H7 (cell line): ENCODE results near the gene ADCY10. TPM values are rescaled to one million over a fixed set of nuclear protein-coding genes. Genes with fewer than 3 reads are reported as not detected.

ENCODE experiments used
- DNase-seq: peaks from one replicate; pipeline ENCODE4 v3.0.0; 2012
- H3K27me3 ChIP-seq: 2 replicates; pipeline ENCODE4 v1.6.0; 2011; ENCODE audit warnings: mild to moderate bottlenecking, low read length; ENCODE audit not compliant: control insufficient read depth, insufficient read depth
- H3K36me3 ChIP-seq: replicated peaks from 2 replicates; pipeline ENCODE4 v1.5.1; 2011; ENCODE audit warnings: low read length; ENCODE audit not compliant: control insufficient read depth, insufficient read depth
- H3K4me3 ChIP-seq: 2 replicates; pipeline ENCODE4 v1.5.1; 2011; ENCODE audit warnings: low read depth, mild to moderate bottlenecking, control low read depth, low read length, moderate library complexity; ENCODE audit not compliant: insufficient read depth
- total RNA-seq: library from RNA; depleted of rRNA; stranded (reverse); fragments of >200 nt; shearing (Covaris generic); gene quantifications from 2 replicates; pipeline ENCODE4 v1.2.3, GENCODE V29; 2014; rRNA removed

Gene ADCY10
- total RNA-seq, 1 experiment from 2014 or later, result 0.24 TPM

DNA sequence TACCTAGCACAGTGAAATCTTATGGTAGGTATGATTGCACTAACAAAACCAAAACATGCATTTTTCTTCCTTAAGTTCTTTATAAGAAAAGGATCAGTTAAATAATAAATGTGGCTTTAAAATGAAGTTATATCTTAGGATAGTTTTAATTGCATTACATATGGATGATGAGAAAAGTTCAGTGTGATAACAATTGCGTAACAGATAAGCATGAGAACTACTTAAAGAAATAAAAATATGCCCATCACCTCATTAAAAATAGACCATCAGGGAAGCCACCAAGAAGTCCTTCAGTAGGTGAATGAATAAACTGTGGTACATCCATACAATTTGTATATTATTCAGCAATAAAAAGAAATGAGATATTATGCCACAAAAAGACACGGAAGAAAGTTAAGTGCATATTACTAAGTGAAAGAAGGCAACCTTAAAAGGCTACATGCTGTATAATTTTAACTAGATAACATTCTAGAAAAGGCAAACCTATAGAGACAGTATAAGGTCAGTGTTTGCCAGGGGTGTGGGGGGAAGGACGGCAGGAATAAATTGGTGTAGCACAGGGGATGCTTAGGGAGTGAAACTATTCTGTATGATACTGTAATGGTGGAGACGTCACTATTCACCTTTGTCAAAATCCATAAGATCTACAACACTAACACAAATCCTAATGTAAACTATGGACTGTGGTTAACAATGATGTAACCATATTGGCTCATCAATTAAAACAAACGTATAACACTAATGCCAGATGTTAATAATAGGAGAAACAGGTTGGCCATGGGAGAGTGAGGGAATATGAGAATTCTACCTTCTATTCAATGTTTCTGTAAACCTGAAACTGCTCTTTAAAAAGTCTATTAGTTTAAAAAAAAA lies 149.2 kb downstream of the ADCY10 start:
- H3K36me3 ChIP-seq, result peaks cover 12% of the 10 kb centered on the region
- peaks cover 14% of the 10 kb centered on the region; the same call in 1 of the 2 replicates for H3K27me3 ChIP-seq
- H3K4me3 ChIP-seq, result no peak overlapping the region
- no peak for DNase-seq

DNA sequence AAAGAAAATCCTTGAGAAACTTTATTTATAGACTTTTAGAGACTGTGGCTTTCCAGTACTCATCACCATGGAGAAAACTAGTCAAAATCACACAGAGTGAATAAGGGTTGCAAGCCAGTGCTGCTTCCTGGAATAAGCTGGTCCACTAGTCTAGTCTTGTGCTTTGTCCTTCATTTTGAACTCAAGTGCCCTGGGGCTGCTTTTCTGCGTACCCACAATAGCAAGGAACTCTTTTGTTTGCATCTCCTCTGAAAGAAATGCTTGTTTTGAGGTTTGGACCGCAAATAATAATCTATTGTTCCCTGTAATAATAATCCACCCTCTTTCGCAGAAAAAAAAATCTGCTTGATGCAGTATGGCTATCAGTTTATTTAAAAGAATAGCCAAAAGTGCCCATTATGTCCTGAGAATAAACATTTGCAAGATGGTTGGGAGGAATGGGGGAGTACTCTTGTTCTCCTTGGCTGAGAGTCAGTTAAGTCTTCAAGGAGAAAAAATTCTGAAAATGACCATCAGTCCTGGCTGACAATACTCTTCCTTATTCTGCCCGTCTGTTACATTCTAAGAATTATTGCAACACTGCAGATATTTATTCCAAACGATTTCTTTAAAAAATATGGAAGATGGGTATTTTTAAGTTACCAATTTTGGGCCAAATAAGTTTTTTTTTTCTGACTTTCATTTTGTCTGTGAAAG lies 150.3 kb downstream of the ADCY10 start:
- no peak overlapping the region for H3K4me3 ChIP-seq
- H3K36me3 ChIP-seq, result peaks cover 8% of the 10 kb centered on the region
- H3K27me3 ChIP-seq, result peaks cover 8% of the 10 kb centered on the region; the same call in 1 of the 2 replicates
- no peak for DNase-seq

DNA sequence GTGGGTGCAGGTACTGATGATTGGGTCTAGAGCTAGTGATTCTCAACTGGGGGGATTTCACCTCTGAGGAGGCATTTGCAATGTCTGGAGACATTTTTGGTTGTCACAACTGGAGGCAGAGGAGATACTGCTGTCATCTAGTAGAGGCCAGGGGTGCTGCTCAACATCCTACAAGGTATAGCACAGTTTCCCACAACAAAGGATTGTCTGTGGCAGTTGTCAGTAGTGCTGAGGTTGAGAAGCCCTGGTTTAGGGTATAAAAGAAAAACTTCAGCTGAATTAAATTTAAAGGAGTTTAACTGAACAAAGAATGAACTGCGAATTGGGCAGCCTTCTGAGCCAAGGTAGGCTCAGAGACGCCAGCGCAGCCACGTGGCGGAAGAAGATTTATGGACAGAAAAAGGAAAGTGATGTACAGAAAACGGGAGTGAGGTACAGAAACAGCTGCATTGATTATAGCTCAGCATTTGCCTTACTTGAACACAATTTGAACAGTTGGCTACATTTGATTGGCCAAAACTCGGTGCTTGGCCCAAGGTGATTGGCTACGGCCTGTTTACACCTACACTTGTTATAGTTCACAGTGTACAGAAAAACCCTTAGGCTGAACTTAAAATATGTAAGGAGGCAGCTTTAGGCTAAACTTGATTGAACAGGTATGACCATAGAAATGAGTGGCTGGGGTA lies 151.7 kb downstream of the ADCY10 start:
- DNase-seq, result no peak
- H3K4me3 ChIP-seq, result no peak overlapping the region

DNA sequence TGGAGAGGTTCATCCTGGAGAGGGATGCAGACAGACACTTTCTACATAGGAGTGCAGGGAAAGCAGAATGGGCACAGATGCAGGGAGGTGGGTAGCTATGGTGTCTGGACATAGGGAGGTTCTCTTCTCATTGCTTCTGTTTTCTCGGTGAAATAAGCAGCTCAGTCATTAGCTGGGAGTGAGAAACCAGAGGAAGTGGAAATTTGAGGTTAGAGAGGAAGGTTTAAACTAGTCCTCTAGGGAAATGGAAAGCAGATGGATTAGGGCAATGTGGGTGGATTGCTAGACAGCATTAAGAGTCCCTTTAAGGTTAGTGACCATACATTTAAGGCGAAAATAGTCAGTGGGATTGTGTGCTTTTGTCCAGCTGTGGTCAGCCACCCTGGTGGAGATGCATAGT lies 152.5 kb downstream of the ADCY10 start:
- H3K4me3 ChIP-seq, result no peak overlapping the region
- no peak for DNase-seq
- H3K36me3 ChIP-seq, result peaks cover 2% of the 10 kb centered on the region
- no peaks in the 10 kb centered on the region; the same call in 1 of the 2 replicates for H3K27me3 ChIP-seq

More for the DNA sequence above, 151.7 kb downstream of the ADCY10 start:
- H3K36me3 ChIP-seq, result peaks cover 4% of the 10 kb centered on the region
- H3K27me3 ChIP-seq, result no peaks in the 10 kb centered on the region; the same call in 1 of the 2 replicates

Other genes starting within 250 kb of the ADCY10 start
- gene MPZL1, start 192.2 kb downstream of the ADCY10 start, total RNA-seq, result 99.9 and 104 TPM in 2 replicates
- gene DCAF6, start 22.5 kb upstream of the ADCY10 start, total RNA-seq, result 13.5 and 19.0 TPM in 2 replicates
- 48.3 and 57.2 TPM in 2 replicates for gene MPC2, start 22.9 kb upstream of the ADCY10 start, total RNA-seq
- 16.6 and 20.4 TPM in 2 replicates for gene GPR161, start 222.8 kb upstream of the ADCY10 start, total RNA-seq